Keratinocyte (primary cell): ENCODE data around the gene EXOSC9.

ENCODE experiments used
- CTCF ChIP-seq, 3 experiments: IDR thresholded peaks in 1 of 3; conservative IDR thresholded peaks in 1 of 3; optimal IDR thresholded peaks in 1 of 3; 2 replicates in 2 of 3; 3 replicates in 1 of 3; pipeline versions ENCODE3 to v1.5.1; 2011; ENCODE audit warnings: low read length in 3 of 3, mild to moderate bottlenecking in 3 of 3, moderate library complexity in 2 of 3, control low read depth in 1 of 3, inconsistent platforms in 1 of 3; ENCODE audit not compliant: insufficient read depth in 2 of 3; ENCODE audit errors: extremely low read depth in 1 of 3
- EZH2 ChIP-seq: IDR thresholded peaks from one replicate; pipeline ENCODE4 v1.6.1; 2012; ENCODE audit warnings: inconsistent platforms, mild to moderate bottlenecking, low read length, moderate library complexity

- TF ChIP-seq CTCF (optimal IDR thresholded peaks at IDR 0.05 in 1 of 3, IDR thresholded peaks at IDR 0.05 in 1 of 3, conservative IDR thresholded peaks at IDR 0.05 in 1 of 3; ENCODE audit: extremely low read depth in 1 of 3, insufficient read depth in 2 of 3, low read length in 3 of 3) (no peak), EZH2 (no peak)
Measured at GRCh38 chr4:121769341-121769740, 31.8 kb upstream of the EXOSC9 start.
